Stimulated activated CD4-positive, alpha-beta T cell treated with anti-CD3 and anti-CD28 coated beads, Interleukin-15, amount 100 ng/mL, for 48 hours (primary cell): ENCODE results near the gene SPAAR.
A peak's percentile ranks its signal among the peaks of the same experiment; 100 is the strongest.
"Not testable (repeated sequence)": the region's sequence is repeated elsewhere in the genome, so short reads cannot be mapped to it uniquely, and the experiment has no call there.

Source experiments
- DNase-seq, 2 donors: peaks; one replicate each; pipeline ENCODE4 v3.0.0-alpha.2; 2020; ENCODE audit warnings: low read depth in 2 of 2

SPAAR gene

DNA sequence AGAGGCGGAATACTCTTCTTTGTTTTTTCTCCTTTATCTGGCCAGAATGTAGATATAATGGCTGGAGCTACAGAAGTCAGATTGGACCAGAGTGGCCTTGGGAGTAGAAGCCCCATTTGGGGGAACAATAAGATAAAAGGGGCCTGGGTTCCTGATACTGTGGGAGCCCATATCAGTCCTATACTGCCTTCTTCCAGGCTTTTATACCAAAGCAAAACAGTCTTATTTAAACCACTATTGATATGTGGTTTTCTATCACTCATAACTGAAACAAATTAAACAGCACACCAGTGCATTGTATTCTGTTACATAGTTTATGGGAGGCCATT is 14.3 kb downstream of the SPAAR start:
- DNase-seq = no peak

DNA sequence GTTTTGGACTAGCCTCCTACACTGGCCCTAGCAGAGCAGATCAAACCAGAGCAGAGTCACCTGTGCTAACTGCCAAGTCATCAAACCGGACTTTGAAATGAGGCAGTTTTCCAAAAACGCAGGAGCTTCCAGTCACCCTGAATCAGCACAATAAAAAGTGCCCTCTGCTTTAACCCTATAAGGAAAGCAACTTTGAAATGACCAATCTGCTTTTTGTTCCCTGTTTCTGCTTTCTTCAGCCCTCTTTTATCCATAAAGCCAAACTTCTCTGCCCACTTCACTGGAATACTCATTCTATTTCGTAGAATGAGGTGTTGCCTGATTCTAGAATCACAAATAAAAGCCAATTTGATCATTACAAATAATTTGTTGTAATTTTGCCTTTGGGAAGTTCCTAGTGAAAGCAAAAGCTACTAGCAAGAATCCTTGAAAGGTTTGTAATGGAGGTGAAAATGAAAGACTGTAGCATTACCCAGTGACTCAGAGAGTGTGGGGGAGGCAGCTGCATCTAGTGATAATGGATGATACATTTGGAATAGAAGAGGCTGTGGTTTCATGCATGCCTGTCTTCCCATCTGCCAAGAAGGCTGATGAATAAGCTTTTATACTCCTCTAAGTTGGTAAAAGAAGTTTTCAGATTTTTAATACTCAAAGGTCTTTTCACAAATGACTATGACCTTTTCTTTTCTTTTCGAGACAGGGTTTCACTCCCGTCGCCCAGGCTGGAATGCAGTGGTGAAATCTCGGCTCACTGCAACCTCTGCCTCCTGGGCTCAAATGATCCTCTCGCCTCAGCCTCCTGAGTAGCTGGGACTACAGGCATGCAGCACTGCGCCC is 14.9 kb downstream of the SPAAR start:
- DNase-seq = peak; percentile 38 to 50

DNA sequence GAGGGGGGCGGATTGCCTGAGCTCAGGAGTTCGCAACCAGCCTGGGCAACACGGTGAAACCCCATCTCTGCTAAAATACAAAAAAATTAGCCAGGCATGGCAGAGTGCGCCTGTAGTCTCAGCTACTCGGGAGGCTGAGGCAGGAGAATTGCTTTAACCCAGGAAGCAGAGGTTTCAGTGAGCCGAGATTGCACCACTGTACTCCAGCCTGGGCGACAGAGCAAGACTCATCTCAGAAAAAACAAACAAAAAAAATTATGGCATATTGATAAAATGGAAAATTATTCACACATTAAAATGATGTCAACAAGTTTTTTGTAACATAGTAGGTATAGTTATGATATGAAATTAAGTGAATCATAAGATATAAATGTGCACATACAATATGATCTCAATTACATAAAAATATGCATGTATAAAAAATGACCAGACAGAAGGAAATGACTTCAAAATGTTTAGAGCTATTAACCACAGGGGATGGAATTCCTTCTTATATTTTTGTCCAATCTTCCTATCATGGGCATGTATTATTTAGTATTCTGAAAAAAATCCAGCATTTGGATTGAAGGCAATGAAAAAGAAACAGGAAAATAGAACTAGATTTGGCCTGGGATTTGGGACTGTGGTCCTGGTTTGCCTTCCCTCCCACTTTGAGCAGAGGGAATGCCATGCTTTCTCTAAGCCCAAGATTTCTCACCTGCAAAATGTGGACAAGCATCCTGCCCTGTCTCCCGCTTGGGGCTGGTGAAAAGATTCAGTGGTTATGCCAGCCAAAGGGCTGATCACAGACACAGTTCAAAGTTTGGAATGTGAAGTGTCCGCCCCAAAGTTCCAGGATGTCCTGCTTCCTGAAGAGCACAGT is 19.5 kb downstream of the SPAAR start:
- no peak for DNase-seq

DNA sequence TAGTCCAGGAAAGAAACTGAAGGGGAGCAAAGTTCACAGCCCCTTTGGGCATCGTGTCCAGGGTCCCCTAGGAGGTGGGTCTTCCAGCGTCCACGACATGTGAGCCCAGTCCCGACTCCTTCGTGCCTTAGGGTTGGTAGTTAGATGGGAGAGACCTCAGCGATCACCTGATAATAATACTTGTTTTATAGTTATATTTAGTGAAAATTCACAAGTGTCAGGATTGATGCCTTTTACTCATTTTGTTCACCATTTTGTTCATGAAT is 20.1 kb downstream of the SPAAR start:
- no peak for DNase-seq

GRCh38 chr9:35930521-35930920 is 21.2 kb downstream of the SPAAR start:
- no peak for DNase-seq

DNA sequence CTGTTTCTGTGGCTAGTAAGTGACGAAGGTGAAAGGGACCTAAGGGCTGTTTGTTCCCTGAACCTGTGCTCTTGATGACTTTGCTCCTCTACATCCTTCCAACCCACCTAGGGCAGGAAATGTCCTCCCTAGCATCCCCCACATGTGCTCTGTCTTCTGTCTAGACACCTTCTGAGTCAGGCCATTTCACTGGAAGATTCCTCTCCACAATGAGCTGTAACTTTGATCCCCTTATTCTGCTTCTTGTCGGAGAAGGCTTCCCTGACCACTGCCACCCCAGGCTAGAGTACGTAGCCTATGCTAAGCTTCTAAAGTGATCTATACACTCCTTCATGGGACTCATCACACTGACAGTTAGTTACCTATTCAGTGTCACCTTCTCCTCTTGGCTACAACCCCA is 21.7 kb downstream of the SPAAR start:
- no peak for DNase-seq

- no peak for DNase-seq
These were observed 23.4 kb downstream of the SPAAR start for GRCh38 chr9:35932735-35933134.

DNA sequence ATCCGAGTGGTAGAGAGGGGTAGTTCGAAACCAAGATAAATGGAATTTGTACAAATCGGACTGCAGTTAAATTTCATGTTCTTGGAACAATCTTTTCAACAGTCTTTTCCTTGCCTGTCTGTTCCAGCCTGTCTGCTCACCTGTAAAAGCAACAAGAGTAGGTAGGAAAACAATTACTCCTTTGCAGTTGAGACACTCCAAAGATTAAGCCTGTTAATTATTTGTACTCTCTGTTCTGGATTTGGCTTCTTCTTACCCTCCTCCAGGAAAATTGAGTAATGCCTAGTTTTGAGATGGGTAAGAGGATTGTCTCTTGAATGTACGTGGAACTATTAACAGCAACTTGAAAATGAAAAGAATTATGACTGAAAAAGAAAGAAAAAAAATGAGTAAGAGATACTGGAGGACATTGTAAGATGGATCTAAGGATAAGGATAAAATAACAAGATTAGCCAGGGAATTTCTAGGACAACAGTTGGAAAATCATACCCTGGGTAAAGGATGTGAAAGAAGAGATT is 24.3 kb downstream of the SPAAR start:
- no peak for DNase-seq

DNA sequence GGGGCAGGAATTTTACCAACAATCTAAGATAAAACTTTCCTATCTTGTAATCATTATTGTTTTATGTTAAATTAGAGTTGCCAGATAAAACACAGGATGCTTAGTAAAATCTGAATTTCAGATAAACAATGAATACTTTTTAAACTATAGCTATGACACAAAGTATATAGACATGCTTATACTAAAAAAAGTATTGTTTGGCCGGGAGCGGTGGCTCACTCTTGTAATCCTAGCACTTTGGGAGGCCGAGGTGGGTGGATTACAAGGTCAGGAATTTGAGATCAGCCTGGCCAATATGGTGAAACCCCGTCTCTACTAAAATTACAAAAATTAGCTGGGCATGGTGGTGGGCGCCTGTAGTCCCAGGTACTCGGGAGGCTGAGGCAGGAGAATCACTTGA is 24.8 kb downstream of the SPAAR start:
- DNase-seq = not testable (repeated sequence)

DNA sequence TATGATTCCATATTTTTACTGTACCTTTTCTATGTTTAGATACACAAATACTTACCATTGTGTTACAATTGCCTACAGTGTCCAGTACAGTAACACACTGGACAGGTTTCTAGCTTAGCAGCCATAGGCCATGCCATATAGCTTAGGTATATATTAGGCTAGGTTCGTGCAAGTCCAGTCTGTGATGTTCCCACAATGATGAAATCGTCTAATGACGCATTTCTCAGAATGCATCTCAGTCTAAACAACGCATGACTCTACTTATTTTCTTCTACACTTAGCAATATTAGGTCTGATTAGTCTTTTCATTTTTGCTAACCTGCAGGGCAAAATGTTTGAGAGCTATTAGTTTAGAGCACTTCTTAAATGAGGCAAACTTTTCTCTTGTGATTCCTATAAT is 26.0 kb downstream of the SPAAR start:
- DNase-seq = no peak

DNA sequence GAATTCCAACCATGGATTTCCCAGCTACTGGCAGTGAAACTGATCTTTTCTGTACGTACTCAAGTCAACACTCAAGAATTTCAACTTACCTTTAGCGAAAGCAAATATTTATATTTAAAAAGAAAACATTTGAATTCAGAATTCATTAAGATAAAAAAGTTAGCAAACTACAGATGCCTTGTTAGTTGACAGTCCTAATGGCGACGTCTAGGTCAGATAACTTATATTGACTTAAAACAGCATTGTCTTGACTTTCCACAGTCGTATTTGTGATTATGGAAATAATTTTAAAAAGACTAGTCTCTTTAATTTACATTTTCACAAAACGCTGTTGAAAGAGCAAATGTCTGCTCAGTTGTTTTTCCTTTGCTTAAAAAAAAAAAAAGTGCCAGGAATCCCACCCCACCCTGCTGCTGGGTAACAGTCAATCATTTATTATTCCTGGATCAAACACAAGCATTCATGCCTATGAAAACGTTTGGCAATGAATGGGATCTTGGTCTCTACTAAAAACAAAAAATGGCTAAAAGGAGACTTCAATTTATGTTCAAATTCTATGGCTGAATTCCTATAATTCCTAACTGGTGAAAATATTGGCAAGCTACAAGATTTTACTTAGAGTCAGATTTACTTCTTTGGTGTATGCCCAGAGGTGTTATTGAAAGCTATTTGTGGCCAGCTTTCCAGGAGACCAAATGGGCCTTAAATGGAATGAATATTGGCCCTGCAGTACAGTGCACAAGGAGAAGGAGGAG is 26.6 kb downstream of the SPAAR start:
- no peak for DNase-seq

DNA sequence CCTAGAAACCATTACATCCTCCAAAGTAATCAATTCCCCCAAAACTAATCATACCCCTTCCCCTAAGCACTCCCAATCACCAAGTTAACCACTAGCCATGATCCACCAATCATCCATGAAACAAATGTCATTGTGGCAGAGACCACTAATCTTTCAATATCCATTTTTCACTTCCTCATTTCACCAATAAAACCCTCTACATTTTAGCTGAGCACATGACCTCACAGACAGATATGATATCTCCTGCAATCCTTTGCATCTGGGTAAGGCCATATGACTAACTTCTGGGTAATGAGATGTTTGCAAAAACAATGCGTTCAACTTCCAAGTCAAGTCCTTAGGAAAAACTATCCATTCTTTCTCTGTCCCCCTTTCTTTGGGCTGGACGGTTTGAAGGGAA is 27.9 kb downstream of the SPAAR start:
- no peak for DNase-seq

GRCh38 chr9:35938474-35939356 is 29.4 kb downstream of the SPAAR start:
- no peak for DNase-seq

DNA sequence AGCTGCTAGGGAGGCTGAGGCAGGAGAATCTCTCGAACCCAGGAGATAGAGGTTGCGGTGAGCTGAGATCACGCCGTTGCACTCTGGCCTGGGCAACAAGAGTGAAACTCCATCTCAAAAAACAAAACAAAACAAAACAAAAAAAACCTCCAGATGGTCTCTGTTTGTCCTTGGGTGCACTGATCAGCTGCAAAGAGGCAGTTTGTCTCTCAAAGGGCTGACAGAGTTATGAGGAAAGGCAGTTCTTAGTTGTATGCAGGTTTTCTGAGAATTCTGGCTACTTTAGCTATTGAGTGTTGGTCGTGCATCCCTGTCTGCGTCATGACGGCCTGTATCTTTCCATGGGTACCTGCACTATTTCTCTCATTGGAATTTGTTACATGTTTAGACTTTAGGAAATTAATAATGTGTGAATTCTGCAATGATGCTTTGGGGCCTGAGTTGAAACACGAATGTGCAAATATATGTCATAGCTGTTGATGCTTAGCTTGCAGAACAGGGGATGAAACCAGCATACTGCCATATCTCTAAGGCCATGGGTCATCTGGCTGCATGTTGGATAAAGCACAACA is 30.5 kb downstream of the SPAAR start:
- no peak for DNase-seq

GRCh38 chr9:35940458-35941407 is 31.4 kb downstream of the SPAAR start:
- peak in 1 of 2 donors; percentile 8 for DNase-seq

GRCh38 chr9:35942286-35942685 is 33.0 kb downstream of the SPAAR start:
- no peak for DNase-seq

DNA sequence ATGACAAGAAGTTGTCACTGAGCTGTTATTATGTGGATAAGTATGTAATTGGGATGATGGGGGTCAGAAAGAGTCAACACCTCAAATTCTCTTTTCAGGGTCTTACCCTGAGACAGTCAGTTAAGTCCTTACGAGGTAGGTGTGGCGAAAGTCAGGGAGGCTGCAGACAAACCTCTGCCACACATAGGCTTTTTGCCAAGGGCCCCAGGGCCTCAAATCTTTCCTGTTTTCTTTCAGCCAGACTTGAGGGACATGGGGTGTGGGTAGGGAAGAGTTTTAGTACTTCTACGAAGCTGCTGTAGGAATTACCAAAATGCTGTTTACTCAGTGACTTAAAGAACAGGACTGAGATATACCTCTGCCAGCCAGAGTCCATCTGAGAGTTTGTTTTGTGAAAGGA is 34.9 kb downstream of the SPAAR start:
- no peak for DNase-seq

GRCh38 chr9:35944841-35945240 is 35.6 kb downstream of the SPAAR start:
- no peak for DNase-seq

- peak; percentile 29 to 65 for DNase-seq
These were observed 36.2 kb downstream of the SPAAR start for GRCh38 chr9:35945341-35946018.
